ENCODE results near the gene TRIAP1.

The TRIAP1 gene

DNA sequence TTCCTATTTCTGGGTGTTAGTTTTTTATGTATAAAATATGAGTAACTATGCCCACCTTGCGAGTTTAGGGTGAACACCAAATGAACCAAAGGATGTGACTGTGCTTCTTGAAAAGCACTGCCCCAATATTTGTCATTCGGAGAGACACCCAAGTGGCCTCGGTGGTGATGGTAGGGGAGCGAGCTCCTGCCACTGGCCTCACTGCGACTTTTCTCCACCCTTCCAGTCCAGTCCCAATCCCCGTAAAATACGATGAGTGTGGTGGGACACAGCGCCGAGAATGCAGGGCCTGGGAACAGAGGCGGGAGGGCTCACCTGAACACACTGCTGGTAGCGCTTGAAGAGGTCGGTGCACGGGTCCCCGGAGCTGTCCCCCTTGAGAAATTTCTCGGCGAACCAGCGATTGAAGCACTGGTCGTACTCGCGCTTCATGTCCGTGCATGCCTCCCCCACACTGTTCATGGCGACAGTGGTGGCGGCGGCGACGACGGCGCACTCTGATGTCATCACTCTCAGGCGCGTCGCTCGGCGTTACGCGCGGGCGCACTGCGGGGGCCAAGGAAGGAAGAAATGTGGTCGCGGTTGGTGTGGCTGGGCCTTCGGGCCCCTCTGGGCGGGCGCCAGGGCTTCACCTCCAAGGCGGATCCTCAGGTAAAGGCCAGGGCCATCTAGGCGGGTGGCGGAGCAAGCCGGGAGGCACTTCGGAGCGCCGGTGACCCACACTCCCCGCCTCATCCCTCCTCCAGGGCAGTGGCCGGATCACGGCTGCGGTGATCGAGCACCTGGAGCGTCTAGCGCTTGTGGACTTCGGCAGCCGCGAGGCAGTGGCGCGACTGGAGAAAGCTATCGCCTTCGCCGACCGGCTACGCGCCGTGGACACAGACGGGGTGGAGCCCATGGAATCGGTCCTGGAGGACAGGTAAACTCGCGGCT, at the start of gene TRIAP1, which contains the start of gene GATC:
TRIAP1 (minus strand) TSS at position 474 of the 933 bp plus-strand sequence; CDS start at position 462, 12 bp downstream.
GATC (plus strand) TSS at position 534 of the 933 bp plus-strand sequence; CDS start at position 571, 37 bp downstream.
- DNase-seq = peak; percentile 87

GRCh38 chr12:120495186-120495730, 49.1 kb upstream of the TRIAP1 start:
- DNase-seq = no peak

DNA sequence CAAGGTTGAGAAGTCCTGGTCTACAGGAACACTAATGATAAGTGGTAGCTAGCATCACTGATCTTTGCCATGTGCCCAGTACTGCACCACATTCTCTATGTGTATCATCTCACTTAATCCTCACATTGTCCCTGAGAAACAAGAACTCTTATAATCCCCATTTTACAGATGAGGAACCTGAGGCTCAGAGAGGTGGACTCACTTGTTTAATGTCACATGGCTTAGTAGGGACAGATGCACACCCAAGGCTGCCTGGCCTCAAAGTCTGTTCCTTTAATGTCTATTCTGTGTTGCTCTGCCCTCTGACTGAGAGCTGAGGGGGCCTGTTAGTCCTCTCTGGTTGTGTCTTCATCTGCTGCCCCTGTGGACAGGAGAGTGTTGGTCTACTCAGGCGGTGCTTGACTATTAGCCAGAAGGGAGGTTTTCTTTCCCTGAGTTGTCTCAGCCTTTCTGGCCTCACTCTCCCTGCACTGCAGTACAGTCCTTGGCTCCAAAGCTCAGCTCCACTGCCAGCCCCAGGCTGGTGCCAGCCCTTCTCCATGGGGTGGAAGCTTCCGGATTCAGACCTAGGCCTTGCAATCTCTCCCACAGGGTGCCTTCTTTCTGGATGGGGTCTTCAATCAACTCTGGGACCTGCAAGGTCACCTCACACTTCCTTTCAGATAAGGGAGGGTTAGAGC, 44.8 kb upstream of the TRIAP1 start:
- no peak for DNase-seq

GRCh38 chr12:120490325-120490724, 44.1 kb upstream of the TRIAP1 start:
- DNase-seq = no peak

DNA sequence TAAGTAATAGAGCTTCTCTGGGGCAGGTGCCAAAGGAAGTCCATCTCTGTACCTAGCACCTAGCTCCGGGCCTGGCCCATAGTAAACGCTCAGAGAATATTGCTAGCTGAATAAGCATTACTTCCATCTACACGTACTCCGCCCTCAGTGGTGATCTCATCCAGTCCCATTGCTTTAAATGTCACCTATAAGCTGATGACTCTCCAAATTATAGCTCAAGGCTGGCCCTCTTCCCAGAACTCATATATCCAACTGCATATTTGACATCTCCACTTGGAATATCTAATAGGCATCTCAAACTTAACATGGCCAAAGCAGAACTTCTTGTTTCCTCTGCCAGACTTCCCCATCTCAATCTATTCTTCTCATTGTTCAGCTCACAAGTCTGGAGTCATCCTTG, 42.8 kb upstream of the TRIAP1 start:
- no peak for DNase-seq

DNA sequence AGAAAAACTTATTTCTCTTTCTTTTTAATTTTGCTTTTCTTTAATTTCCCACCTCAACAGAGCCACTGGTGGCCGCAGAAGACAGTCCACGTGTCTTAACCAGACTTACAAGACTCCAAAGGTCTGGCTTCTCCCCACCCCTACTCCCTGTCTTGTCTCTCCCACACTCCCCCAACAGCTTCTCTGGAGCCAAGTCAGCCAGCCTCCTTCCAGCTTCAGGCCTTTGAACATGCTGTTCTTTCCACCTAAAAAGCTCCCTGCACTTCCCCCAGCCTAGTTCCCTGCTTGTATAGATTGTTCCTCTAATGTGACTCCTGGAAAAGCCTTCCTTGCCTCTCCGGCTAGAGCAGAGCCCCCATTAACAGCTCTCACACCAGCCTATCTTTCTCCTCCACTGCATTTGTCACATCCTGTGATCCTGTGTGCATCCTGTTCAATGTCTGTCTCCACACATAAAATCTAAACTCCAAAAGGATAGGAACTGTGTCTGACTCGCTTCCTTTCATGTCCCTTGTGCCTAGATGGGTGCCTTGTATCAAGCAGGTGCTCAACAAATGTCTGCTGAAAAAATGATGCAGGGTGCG, 42.0 kb upstream of the TRIAP1 start:
- no peak for DNase-seq

GRCh38 chr12:120487552-120487951, 41.4 kb upstream of the TRIAP1 start:
- DNase-seq = peak; percentile 62

DNA sequence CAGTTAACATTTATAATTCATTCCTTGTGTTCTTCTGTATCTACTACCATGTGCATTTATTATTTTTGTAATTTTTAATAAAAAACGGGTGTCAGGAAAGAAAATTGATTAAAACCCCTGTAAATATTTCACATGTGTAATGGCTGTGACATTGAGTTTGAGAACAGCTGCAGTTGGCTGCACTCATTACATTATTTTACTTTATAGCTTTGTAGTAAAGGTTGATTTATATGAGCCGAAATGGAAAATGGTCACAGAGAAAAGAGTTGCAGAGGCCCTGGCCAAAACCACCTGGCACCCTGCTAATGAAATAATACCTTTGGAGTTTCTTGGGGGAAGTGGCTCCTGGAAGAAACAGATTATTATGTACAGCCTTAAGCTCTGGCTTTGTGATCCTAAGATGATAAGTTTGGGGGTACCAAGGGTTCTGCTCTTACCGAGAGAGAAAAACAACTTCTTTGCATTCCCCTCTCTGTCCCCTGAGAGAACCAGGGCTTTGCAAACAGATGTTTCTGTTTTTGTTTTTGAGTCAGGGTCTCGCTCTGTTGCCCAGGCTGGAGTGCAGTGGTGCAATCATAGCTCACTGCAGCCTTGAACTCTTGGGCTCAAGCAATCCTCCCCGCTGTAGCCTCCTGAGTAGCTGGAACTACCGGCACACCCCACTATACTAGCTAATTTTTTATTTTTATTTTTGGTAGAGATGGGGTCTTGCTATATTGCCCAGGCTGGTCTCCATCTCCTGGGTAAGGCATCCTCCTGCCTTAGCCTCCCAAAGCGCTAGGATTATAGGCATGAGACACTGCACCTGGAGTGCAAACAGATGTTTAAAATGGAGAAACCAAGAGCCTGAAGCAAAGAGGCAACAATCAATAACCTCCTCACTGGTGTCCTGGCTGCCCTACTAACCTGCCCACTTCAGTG, 40.0 kb upstream of the TRIAP1 start:
- peak; percentile 61 for DNase-seq

DNA sequence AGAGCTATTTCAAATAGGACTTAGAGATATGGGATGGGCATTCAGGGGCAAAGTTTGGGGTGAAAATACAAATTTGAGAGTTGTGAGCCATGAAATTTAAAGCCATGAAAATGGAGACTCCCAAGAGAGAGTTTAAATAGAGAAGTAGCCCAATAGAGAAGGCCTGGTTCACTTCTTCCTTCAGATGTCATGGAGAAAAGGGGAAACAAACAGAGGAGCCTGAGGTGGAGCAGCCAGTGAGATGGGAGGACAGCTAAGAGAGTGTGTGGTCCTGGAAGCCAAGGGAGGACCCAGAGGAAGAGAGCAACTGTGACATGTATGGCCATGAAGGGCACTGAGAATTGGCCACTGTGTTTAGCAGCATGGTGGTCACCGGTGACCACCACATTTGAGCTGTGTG, 37.4 kb upstream of the TRIAP1 start:
- no peak for DNase-seq

DNA sequence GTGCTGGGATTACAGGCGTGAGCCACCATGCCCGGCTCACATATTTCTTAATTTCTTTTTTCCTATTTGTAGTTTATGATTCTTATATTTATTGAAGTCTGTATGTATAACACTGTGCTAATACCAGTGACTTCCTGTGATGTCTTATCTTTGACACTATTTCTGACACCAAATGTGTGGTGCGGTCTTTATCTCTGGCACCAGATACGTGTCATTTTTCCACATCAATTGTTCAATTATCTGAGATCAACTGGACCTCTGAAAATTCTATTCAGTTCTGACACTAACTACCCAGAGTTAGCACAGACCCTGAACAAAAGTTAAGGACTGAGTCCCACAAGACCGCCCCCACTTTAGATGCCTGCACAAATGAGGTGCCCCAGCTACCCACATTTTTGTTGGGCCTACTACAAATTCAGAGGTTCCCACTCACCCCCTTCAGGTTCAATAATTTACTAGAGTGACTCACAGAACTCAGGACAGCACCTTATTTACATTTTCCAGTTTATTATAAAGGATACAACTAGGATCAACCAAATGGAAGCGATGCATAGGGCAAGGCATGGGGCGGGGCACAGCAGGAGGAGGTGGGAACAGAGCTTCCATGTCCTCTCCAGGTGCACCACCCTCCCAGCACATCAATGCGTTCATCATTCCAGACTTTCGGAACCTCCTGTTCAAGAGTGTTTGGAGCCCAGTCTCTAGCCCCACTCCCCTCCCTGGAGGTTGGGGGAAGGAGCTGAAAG, 35.0 kb upstream of the TRIAP1 start:
- no peak for DNase-seq

DNA sequence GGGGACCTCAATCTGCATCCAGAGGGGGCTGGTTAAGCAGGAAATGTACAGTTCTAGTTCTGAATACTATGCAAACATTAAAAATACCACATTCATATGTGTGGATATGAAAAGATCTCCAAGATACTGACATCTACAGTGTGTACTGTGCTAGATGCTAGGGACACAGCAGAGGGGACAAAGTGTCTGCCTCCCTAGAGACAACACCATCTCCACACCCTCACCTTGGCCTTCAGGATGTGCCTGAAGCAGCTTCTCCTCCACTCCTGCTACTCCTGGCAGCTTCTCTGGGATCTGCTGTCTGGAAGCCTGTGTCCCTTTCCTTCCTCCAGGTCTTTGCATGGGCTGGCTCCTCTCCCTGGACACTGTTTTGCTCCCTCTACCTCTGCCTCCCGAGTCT, 34.0 kb upstream of the TRIAP1 start:
- DNase-seq = no peak

DNA sequence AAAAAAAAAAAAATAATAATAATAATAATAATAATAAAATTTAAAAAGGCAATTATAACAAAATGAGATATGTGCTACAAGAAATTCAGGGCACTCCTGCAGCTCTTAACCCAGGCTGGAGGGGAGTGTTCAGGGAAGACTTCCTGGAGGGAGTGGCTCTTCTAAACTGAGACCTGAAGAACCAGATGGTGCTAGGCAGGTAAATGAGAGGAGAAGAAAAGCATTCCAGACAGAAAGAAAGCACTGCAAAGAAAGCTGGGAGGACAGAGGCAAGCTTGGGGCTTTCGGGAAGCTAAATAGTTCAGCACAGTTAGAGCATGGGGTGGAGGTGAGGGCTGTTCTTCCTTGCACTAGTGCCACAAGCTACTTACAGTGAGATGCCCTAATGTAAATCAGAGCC, 33.3 kb upstream of the TRIAP1 start:
- DNase-seq = no peak

GRCh38 chr12:120475643-120476042, 29.5 kb upstream of the TRIAP1 start:
- no peak for DNase-seq

DNA sequence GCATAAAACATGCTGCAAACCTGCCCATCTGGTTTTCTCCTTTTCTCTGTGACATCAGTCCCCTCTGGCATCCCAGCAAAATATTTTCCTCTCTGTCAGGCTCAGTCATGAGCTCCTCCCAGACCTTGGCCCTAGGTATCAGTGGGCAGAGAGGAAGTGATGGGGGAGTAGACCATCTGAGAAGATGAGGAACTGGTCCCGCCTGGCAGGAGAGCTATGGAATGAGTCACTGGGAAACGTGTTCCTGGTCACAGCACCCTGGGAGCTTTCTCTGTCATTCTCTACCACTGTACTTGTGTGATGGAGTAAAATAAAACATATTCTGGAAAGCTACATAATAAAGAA, 28.4 kb upstream of the TRIAP1 start:
- DNase-seq = no peak

DNA sequence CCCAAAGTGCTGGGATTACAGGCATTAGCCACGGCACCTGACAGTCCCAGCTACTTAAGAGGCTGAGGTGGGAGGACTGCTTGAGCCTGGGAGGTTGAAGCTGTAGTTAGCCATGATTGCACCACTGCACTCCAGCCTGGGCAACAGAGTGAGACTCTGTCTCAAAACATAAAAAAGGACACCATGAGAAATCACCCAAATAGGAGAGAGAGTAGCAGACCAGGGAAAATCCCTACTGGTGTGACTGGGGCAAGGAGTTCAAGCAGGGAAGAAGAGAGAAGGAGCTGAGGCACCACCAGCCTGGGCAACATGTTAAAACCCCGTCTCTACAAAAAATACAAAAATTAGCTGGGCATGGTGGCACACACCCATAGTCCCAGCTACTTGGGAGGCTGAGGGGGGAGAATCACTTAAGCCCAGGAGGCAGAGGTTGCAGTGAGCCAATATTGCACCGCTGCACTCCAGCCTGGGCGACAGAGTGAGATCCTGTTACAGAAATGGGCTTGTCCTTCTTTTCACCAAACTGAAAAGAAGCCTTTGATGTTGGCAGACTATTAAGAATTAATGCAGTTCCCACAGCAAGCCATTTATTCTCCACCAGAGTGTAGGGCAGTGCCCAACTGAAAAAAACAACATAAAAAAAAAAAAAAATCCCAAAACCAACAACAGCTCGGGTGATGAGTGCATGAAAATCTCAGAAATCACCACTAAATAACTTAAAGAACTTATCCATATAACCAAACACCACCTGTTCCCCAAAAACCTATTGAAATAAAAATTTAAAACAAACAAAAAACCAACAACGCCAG, 27.8 kb upstream of the TRIAP1 start:
- DNase-seq = peak; percentile 38

DNA sequence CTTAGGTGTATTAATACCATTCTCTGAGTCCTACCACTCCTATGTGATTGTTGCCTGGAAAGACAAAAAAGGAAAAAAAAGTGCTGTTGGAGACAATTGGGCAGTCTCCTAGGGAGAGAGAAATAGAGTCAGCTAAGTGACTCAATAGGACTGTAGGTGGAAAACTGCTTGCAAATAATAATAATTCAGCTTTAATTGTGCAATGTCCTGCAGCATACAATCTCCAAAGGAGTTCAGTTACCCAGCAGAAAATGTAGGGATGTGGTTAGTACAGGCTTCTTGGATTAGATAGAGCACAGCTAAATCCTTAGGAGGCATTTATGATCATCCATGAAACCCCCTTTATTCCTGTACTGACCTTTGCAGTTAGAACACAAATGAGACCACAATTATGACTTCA, 26.3 kb upstream of the TRIAP1 start:
- DNase-seq = no peak

GRCh38 chr12:120470150-120470784, 24.1 kb upstream of the TRIAP1 start:
- DNase-seq = peak; percentile 65

- peak; percentile 98 for DNase-seq
Observed at GRCh38 chr12:120469450-120470149, 23.4 kb upstream of the TRIAP1 start, which contains the start of gene SRSF9. TSS of gene SRSF9 (minus strand) at chr12:120469748. CDS start at chr12:120469609, 139 bp downstream.

GRCh38 chr12:120468821-120469449, 22.8 kb upstream of the TRIAP1 start:
- DNase-seq = peak; percentile 73

Measured in NCI-H82 (cell line).